ENCODE results near the gene ATP5F1D.

DNA sequence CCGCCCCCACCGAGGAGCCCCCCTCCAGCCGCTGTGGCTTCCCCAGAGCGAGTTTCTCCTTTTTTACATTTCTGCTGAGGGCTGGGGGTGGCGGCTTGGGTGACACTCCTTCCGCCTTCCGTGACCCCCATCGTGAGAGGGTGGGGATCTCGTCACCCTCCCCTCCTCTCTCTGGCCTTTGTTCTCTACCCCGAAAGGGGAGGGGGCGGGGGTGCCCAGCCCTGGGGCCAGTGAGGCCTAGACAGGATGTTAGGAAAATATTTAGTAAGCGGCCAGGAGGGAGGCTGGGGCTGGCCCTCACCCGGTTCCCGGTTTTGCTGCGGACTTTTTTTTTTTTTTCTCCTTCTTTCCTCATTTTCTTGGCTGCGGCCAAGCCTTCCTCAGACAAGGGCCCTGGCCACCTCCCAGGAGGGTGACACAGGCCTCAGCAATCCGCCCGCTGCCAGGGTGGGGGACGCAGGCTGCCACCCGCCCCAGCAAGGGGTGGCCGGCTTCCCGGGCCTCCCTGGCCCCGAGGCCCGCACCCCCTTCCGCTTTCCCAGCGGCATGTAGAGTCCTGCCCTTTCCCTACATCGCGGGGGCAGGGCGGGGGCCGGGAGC lies 10.8 kb downstream of the ATP5F1D start:
- TF ChIP-seq GATA2 (IDR thresholded peaks at IDR 0.05; ENCODE audit: low read depth, low read length) (no peak), GATA3 (IDR thresholded peaks at IDR 0.05; ENCODE audit: low read depth, low read length) (no peak)

All from SH-SY5Y (cell line).